ENCODE results near the gene GH1. TPM values are rescaled to one million over a fixed set of nuclear protein-coding genes. Genes with fewer than 3 reads are reported as not detected.

Gene GH1
- total RNA-seq, 1 donor from 2014 or later = not detected

DNA sequence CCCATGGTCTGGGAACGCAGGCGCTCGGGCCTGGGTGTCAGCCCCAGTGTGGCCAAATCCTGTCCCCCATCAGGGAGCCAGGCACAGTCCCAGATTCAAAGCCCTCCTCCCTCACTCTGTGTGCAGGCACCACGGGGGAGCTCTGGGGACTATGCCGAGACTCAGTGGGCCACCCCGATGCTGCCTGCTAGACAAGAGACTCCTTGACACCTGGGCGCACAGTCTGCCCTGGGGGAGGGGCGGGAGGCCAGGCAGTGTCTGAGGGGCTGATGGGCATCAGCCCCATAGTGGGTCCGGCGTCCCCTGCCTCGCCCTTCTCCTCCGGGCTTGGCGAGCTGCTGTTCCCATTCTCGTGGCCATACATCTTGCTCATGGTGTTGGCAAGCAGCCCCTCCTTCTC, 21.9 kb upstream of the GH1 start:
- Mint-ChIP-seq H3K27me3 (ENCODE audit: unreplicated experiment) (peaks cover 8% of the 10 kb centered on the region), H3K9me3 (ENCODE audit: unreplicated experiment) (peaks cover 7% of the 10 kb centered on the region), H3K4me1 (ENCODE audit: low read depth, unreplicated experiment) (peaks cover 5% of the 10 kb centered on the region), H3K4me3 (ENCODE audit: unreplicated experiment) (no peak overlapping the region), H3K27ac (ENCODE audit: unreplicated experiment) (no peak overlapping the region), H3K36me3 (ENCODE audit: unreplicated experiment) (no peaks in the 10 kb centered on the region)
- no peak for DNase-seq
- TF ChIP-seq, protein P1, sequence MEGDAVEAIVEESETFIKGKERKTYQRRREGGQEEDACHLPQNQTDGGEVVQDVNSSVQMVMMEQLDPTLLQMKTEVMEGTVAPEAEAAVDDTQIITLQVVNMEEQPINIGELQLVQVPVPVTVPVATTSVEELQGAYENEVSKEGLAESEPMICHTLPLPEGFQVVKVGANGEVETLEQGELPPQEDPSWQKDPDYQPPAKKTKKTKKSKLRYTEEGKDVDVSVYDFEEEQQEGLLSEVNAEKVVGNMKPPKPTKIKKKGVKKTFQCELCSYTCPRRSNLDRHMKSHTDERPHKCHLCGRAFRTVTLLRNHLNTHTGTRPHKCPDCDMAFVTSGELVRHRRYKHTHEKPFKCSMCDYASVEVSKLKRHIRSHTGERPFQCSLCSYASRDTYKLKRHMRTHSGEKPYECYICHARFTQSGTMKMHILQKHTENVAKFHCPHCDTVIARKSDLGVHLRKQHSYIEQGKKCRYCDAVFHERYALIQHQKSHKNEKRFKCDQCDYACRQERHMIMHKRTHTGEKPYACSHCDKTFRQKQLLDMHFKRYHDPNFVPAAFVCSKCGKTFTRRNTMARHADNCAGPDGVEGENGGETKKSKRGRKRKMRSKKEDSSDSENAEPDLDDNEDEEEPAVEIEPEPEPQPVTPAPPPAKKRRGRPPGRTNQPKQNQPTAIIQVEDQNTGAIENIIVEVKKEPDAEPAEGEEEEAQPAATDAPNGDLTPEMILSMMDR (IDR thresholded peaks at IDR 0.05; ENCODE audit: partially characterized antibody, unreplicated experiment) = no peak

DNA sequence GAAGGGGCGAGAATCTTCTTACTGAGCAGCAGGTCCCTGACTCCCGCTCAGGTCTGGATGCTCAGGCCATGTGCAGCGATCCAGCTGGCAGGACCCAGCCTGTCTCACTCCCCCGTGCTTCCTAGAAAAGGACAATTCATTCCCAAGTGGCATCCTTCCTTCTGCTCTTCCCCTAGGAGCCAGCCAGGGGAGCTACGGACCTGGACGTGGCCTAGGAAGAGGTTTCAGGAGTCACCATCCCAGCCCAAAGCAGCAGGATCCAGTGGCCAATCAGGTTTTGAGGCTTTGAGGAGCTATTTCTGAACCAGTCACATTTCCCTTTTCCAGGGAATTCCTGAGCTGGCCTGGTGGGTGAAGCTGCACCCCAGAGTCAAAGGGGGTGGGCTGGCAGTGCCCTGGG, 21.2 kb upstream of the GH1 start:
- TF ChIP-seq, protein P1 (IDR thresholded peaks at IDR 0.05; ENCODE audit: partially characterized antibody, unreplicated experiment) = no peak
- Mint-ChIP-seq H3K4me1 (ENCODE audit: low read depth, unreplicated experiment) (peaks cover 5% of the 10 kb centered on the region), H3K4me3 (ENCODE audit: unreplicated experiment) (no peak overlapping the region), H3K9me3 (ENCODE audit: unreplicated experiment) (peaks cover 6% of the 10 kb centered on the region), H3K36me3 (ENCODE audit: unreplicated experiment) (no peaks in the 10 kb centered on the region), H3K27me3 (ENCODE audit: unreplicated experiment) (peaks cover 7% of the 10 kb centered on the region), H3K27ac (ENCODE audit: unreplicated experiment) (no peak overlapping the region)
- no peak for DNase-seq

DNA sequence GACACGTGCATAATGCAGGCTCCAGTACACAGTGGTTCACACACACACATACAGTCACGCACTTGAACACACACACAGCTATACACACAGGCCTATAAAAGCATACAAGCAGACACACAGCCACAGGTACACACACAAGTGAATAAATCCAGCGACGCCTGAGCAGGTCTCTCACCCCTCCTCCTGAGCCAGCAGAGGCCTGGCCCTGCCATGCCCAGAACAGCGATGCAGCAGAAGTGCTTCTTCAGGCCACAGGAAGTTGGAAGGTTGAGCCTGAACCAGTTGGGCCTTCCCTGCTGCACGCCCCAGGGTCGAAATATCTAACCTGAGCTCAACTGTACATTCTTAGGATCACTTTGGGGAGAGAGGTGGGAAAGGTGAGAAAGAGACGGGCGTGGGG, 20.8 kb upstream of the GH1 start:
- H3K4me3 Mint-ChIP-seq (ENCODE audit: unreplicated experiment) = no peak overlapping the region
- no peak overlapping the region for H3K27ac Mint-ChIP-seq (ENCODE audit: unreplicated experiment)
- H3K9me3 Mint-ChIP-seq (ENCODE audit: unreplicated experiment) = peaks cover 6% of the 10 kb centered on the region
- DNase-seq = no peak
- peaks cover 5% of the 10 kb centered on the region for H3K4me1 Mint-ChIP-seq (ENCODE audit: low read depth, unreplicated experiment)
- no peaks in the 10 kb centered on the region for H3K36me3 Mint-ChIP-seq (ENCODE audit: unreplicated experiment)
- TF ChIP-seq, protein P1 (IDR thresholded peaks at IDR 0.05; ENCODE audit: partially characterized antibody, unreplicated experiment) = no peak
- peaks cover 7% of the 10 kb centered on the region for H3K27me3 Mint-ChIP-seq (ENCODE audit: unreplicated experiment)

DNA sequence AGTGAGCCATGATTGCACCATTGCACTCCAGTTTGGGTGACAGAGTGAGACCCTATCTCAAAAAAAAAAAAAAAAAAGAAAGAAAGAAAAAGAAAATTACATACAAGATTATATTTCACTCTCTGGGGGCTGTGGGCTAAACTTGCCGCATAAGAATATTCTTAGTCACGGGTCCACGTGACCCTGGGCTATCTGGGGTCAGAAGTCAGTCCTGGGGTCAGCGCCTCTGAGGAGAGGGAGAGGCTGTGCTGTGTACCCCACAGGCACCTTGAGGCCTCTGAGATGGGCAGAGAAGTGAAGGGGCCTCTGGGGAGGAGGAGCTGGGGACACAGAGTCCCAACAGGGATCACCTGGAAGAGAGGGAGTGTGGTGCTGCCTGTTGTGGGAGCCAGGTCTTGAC, 19.3 kb upstream of the GH1 start:
- peaks cover 3% of the 10 kb centered on the region for H3K9me3 Mint-ChIP-seq (ENCODE audit: unreplicated experiment)
- TF ChIP-seq, protein P1 (IDR thresholded peaks at IDR 0.05; ENCODE audit: partially characterized antibody, unreplicated experiment) = no peak
- no peak overlapping the region for H3K27ac Mint-ChIP-seq (ENCODE audit: unreplicated experiment)
- H3K4me1 Mint-ChIP-seq (ENCODE audit: low read depth, unreplicated experiment) = peaks cover 5% of the 10 kb centered on the region
- H3K36me3 Mint-ChIP-seq (ENCODE audit: unreplicated experiment) = no peaks in the 10 kb centered on the region
- H3K4me3 Mint-ChIP-seq (ENCODE audit: unreplicated experiment) = no peak overlapping the region
- peaks cover 7% of the 10 kb centered on the region for H3K27me3 Mint-ChIP-seq (ENCODE audit: unreplicated experiment)
- DNase-seq = no peak

DNA sequence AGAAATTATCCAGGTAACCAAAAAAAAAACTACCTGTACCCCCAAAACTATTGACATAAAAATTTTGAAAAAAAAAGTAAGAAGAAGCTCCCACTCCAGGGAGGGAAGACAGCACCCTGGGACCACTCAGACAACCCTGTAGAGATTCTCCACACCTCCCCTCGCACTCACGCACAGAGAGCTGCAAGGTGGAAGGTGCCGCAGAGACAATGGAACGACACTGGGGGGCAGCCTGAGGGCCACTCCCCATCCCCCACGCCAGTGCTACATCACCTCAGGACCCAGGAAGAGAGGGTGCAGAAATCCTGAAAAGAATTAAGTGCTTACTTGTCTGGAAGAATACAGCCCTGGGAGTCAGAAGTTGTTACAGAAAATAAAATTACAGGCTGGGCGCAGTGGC, 18.7 kb upstream of the GH1 start:
- H3K36me3 Mint-ChIP-seq (ENCODE audit: unreplicated experiment) = no peaks in the 10 kb centered on the region
- peaks cover 5% of the 10 kb centered on the region for H3K4me1 Mint-ChIP-seq (ENCODE audit: low read depth, unreplicated experiment)
- DNase-seq = no peak
- TF ChIP-seq, protein P1 (IDR thresholded peaks at IDR 0.05; ENCODE audit: partially characterized antibody, unreplicated experiment) = no peak
- peaks cover 2% of the 10 kb centered on the region for H3K9me3 Mint-ChIP-seq (ENCODE audit: unreplicated experiment)
- no peak overlapping the region for H3K4me3 Mint-ChIP-seq (ENCODE audit: unreplicated experiment)
- peaks cover 7% of the 10 kb centered on the region for H3K27me3 Mint-ChIP-seq (ENCODE audit: unreplicated experiment)
- no peak overlapping the region for H3K27ac Mint-ChIP-seq (ENCODE audit: unreplicated experiment)

Measured in glutamatergic neuron (in vitro differentiated cells).